ENCODE results near the gene GNAS.
A peak's percentile ranks its signal among the peaks of the same experiment; 100 is the strongest.

The GNAS gene

DNA sequence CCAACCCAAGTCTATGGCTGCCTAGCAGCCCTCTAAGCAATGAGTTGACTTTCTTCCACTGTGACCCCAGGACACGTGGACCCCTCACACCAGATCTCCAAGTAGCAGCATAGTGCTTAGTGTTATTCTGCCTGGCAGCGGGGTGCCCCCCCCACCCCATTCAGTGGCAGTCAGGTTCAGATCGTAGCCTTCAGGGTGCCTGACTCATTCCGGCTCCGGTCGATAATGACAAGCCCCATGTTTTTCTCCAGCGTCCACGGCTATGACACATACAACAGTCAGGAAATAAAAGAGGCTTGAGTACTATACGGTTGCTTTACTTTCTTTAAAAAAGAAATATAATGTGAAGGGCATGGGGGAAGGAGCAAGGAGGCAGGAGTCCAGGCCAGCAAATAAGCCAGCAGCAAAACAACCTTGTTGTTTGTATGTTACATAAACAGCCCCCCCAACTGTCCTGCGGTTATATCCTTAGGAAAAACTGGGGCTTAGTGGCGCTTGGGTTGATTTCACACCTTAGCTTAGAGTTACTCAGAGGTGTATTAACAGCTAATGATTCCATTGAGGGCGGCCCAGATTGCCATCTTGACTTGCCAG lies 23.1 kb downstream of the GNAS start:
- TF ChIP-seq GATA2 (IDR thresholded peaks at IDR 0.05; ENCODE audit: low read depth, low read length) (no peak), GATA3 (IDR thresholded peaks at IDR 0.05; ENCODE audit: low read depth, low read length) (no peak)

DNA sequence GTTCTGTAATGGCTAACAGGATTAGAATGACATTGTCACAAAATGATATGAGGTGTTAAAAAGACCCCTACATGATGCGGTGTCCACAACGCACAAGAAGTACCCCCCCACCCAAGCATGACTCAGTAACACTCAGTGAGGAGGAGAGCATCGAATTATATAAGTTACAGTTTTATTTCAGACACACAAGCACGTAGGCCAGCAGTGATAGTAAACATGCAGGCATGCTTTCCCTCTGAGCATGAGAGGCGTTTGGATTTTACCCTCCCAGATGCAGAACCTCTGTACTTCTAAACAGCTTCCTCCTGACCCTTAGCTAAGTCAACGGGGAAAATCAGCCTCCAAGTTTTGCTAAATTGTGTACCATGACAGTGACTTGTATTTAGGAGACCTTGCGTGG lies 23.9 kb downstream of the GNAS start:
- no peak for TF ChIP-seq GATA3 (IDR thresholded peaks at IDR 0.05; ENCODE audit: low read depth, low read length)
- TF ChIP-seq GATA2 (IDR thresholded peaks at IDR 0.05; ENCODE audit: low read depth, low read length): no peak

GRCh38 chr20:58877050-58877975 lies 24.8 kb downstream of the GNAS start:
- TF ChIP-seq GATA2 (IDR thresholded peaks at IDR 0.05; ENCODE audit: low read depth, low read length): no peak

DNA sequence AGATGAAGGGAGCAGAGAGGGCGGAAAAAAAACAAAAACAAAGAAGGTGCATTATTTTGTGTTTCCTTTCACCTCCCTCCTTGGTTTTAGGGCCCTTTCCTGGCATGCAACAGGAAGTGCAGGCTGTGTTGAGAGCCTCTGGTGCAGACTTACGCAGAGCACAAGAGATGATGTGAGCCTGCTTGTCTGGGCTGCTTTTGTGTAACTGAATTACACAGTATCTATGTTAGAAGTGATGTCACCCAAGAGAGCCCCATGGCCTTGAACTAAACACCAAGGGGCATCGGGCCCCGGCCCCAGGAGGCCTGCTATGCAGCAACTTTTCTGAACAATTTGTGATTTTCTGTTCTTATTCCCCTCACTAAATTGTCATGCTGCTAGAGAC lies 25.5 kb downstream of the GNAS start:
- TF ChIP-seq GATA3 (IDR thresholded peaks at IDR 0.05; ENCODE audit: low read depth, low read length) (no peak), GATA2 (IDR thresholded peaks at IDR 0.05; ENCODE audit: low read depth, low read length) (no peak)

GRCh38 chr20:58878399-58878798 lies 25.9 kb downstream of the GNAS start:
- peak; percentile 95 for TF ChIP-seq GATA2 (IDR thresholded peaks at IDR 0.05; ENCODE audit: low read depth, low read length)
- peak; percentile 86 for TF ChIP-seq GATA3 (IDR thresholded peaks at IDR 0.05; ENCODE audit: low read depth, low read length)

DNA sequence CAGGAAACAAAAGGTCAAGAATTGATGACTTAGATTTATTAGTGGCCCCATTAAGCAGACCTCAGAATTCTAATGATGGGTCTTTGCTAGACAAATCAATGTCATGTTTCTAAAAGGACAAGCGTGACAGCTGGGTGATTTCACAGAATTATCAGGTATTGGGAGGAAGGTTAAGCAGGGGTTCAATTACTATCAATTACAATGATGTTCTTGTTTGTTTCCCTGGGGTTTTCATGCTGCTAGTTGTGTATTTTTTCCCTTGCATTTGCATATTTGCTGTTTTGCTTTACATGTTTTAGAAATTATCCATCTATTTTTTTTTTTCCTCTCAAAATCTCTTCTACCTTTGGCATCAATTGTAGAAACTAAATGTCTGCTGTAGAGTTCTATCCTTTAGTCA lies 27.9 kb downstream of the GNAS start:
- no peak for TF ChIP-seq GATA2 (IDR thresholded peaks at IDR 0.05; ENCODE audit: low read depth, low read length)
- TF ChIP-seq GATA3 (IDR thresholded peaks at IDR 0.05; ENCODE audit: low read depth, low read length): no peak

DNA sequence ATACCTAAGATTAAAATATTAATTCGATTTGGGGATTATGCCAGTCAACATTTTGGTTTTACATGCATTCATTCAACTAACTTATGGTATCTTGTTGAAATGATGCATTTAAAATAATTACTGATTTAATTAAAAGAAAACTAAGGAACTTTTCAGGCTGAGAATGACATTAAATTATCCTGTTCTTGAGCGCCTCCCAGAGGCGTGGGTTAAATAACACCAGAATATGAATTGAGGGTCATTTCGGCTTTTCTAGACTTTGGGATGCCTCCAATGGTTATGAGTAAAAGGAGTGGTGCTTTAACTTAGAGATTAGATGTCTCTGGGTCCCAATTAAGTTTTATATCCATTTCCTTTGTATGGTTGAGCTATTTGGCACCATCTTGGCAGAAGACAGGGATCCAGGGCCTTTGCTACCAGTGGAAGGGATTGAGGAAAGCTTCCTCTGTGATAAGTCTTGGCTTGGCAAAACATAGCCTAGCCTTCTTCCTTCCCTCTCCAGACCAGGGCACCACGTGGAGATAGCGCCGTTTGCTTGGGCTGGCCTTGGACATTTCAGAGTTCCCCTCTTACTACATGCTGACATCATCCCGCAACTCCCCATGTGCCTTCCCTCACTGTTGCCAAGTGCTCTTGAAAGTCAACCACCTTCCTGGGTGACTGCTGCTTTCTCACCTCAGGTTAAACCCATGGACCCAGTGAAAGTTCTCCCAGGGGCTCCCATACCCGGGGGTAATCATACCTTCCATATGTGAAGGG lies 28.7 kb downstream of the GNAS start:
- TF ChIP-seq GATA3 (IDR thresholded peaks at IDR 0.05; ENCODE audit: low read depth, low read length): no peak
- no peak for TF ChIP-seq GATA2 (IDR thresholded peaks at IDR 0.05; ENCODE audit: low read depth, low read length)

- TF ChIP-seq GATA3 (IDR thresholded peaks at IDR 0.05; ENCODE audit: low read depth, low read length) (no peak), GATA2 (IDR thresholded peaks at IDR 0.05; ENCODE audit: low read depth, low read length) (no peak)
Measured at GRCh38 chr20:58882704-58883089, 30.2 kb downstream of the GNAS start.

DNA sequence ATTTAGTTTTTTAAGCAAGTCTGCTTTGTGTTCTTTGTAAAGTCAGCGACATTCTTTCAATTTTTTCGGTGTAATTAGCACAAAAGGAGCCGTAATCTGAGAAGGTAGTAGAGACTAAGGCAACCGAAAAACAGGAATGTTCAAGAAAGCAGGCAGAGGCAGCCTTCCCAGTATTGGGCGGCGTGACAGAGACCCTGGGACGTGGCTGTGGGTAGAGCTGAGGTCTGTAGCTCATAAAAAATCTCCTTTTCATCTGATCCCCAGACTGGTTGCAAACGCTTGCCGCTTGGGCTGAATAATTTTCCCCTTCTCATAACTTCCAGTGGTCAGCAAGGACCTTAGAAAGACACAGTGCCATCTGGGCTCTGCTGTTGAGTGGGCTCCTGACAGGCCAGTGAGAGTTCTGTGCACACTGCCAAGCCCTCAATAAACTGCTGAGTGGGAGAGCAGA lies 30.8 kb downstream of the GNAS start:
- no peak for TF ChIP-seq GATA3 (IDR thresholded peaks at IDR 0.05; ENCODE audit: low read depth, low read length)
- TF ChIP-seq GATA2 (IDR thresholded peaks at IDR 0.05; ENCODE audit: low read depth, low read length): no peak

- TF ChIP-seq GATA3 (IDR thresholded peaks at IDR 0.05; ENCODE audit: low read depth, low read length) (no peak), GATA2 (IDR thresholded peaks at IDR 0.05; ENCODE audit: low read depth, low read length) (no peak)
Measured at GRCh38 chr20:58884966-58885365, 32.5 kb downstream of the GNAS start.

GRCh38 chr20:58886546-58886945 lies 34.0 kb downstream of the GNAS start:
- no peak for TF ChIP-seq GATA3 (IDR thresholded peaks at IDR 0.05; ENCODE audit: low read depth, low read length)
- no peak for TF ChIP-seq GATA2 (IDR thresholded peaks at IDR 0.05; ENCODE audit: low read depth, low read length)

DNA sequence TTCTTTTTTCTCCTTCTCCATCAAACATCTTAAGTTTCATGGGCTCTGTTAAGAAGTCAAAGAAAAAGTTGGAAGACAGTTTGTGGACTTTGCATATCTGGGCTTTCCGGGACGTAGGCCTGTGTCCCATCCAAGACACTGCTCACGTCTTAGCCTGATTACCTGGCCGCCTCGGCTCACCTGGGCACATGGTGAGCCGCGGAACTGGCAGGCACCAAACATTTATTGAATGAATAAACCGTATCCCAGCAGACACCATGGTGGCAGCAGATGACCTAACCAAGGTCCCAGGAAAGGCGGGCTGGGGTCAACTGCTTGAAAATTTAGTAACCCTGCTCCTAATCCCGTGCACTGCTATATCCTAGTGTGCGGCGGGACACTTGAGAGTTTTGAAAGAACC lies 35.6 kb downstream of the GNAS start:
- no peak for TF ChIP-seq GATA3 (IDR thresholded peaks at IDR 0.05; ENCODE audit: low read depth, low read length)
- TF ChIP-seq GATA2 (IDR thresholded peaks at IDR 0.05; ENCODE audit: low read depth, low read length): no peak

GRCh38 chr20:58888521-58889333 lies 36.2 kb downstream of the GNAS start:
- TF ChIP-seq GATA3 (IDR thresholded peaks at IDR 0.05; ENCODE audit: low read depth, low read length) (no peak), GATA2 (IDR thresholded peaks at IDR 0.05; ENCODE audit: low read depth, low read length) (no peak)

- TF ChIP-seq GATA2 (IDR thresholded peaks at IDR 0.05; ENCODE audit: low read depth, low read length): no peak
- no peak for TF ChIP-seq GATA3 (IDR thresholded peaks at IDR 0.05; ENCODE audit: low read depth, low read length)
Measured at GRCh38 chr20:58889334-58889760, 36.8 kb downstream of the GNAS start.
